Neural cell (in vitro differentiated cells): ENCODE data around the gene SVOPL. TPM values are rescaled to one million over a fixed set of nuclear protein-coding genes. Genes with fewer than 3 reads are reported as not detected.

Experiments
- H2AFZ ChIP-seq: fragments of 200-600, 300-800 bp; sonication (generic), shearing (Covaris generic); 2 replicates; pipeline ENCODE4 v1.6.0; 2014; ENCODE audit warnings: low read depth, mild to moderate bottlenecking, antibody characterized with exemption, low read length, moderate library complexity
- H3F3A ChIP-seq: fragments of 200-600 bp; shearing (Covaris generic); 2 replicates; pipeline ENCODE4 v1.6.1; 2016; ENCODE audit warnings: mild to moderate bottlenecking, moderate library complexity, mixed read lengths, antibody characterized with exemption, low read length; ENCODE audit not compliant: insufficient read depth, poor library complexity, severe bottlenecking
- H3K27ac ChIP-seq: fragments of 200-600, 300-800 bp; sonication (generic), shearing (Covaris generic); 2 replicates; pipeline ENCODE4 v1.5.1; 2014; ENCODE audit warnings: mild to moderate bottlenecking, low read length, moderate library complexity
- H3K27me3 ChIP-seq: fragments of 300-800, 200-600 bp; sonication (generic), shearing (Covaris generic); 2 replicates; pipeline ENCODE4 v1.6.0; 2014; ENCODE audit warnings: mild to moderate bottlenecking, low read depth, low read length, moderate library complexity; ENCODE audit not compliant: insufficient read depth
- H3K36me3 ChIP-seq: fragments of 300-800, 200-600 bp; sonication (generic), shearing (Covaris generic); 2 replicates; pipeline ENCODE4 v1.5.1; 2014; ENCODE audit warnings: mild to moderate bottlenecking, antibody characterized with exemption, low read length, moderate library complexity; ENCODE audit not compliant: insufficient read depth
- H3K4me2 ChIP-seq: fragments of 300-800, 200-600 bp; sonication (generic), shearing (Covaris generic); 2 replicates; pipeline ENCODE4 v1.6.0; 2014; ENCODE audit warnings: mild to moderate bottlenecking, low read length
- H3K4me3 ChIP-seq: fragments of 300-800, 200-600 bp; sonication (generic), shearing (Covaris generic); 2 replicates; pipeline ENCODE4 v1.5.1; 2014; ENCODE audit warnings: mild to moderate bottlenecking, low read length, moderate library complexity
- H3K79me2 ChIP-seq: fragments of 200-600 bp; shearing (Covaris generic); replicated peaks from 2 replicates; pipeline ENCODE4 v1.6.0; 2014; ENCODE audit warnings: mild to moderate bottlenecking, low read length, moderate library complexity; ENCODE audit not compliant: insufficient read depth
- H3K9ac ChIP-seq: fragments of 300-800, 200-600 bp; sonication (generic), shearing (Covaris generic); 2 replicates; pipeline ENCODE4 v1.6.1; 2016; ENCODE audit warnings: mild to moderate bottlenecking, low read length, mixed read lengths
- H3K9me2 ChIP-seq: fragments of 200-600 bp; shearing (Covaris generic); 2 replicates; pipeline ENCODE4 v1.6.1; 2016; ENCODE audit warnings: mild to moderate bottlenecking, low read length, mixed read lengths; ENCODE audit not compliant: insufficient read depth
- H3K9me3 ChIP-seq: fragments of 200-600, 300-800 bp; sonication (generic), shearing (Covaris generic); 2 replicates; pipeline ENCODE4 v1.6.1; 2016; ENCODE audit warnings: mild to moderate bottlenecking, mixed run types, low read length, moderate library complexity, mixed read lengths
- H4K20me1 ChIP-seq: fragments of 200-600 bp; shearing (Covaris generic); 2 replicates; pipeline ENCODE4 v1.6.1; 2016; ENCODE audit warnings: mild to moderate bottlenecking, mixed run types; ENCODE audit not compliant: insufficient read depth
- EP300 ChIP-seq: fragments of 450-650 bp; conservative IDR thresholded peaks from 2 replicates; pipeline ENCODE4 v1.6.1; 2014; ENCODE audit warnings: antibody characterized with exemption, mild to moderate bottlenecking, moderate library complexity; ENCODE audit not compliant: poor library complexity, severe bottlenecking
- EZH2 ChIP-seq: fragments of 200-600, 300-800 bp; shearing (Covaris generic), sonication (generic); IDR thresholded peaks from 2 replicates; pipeline ENCODE4 v1.6.1; 2014; ENCODE audit warnings: antibody characterized with exemption, low read length, borderline replicate concordance, mild to moderate bottlenecking; ENCODE audit not compliant: insufficient read depth, poor library complexity, severe bottlenecking
- MXI1 ChIP-seq: fragments of 450-650 bp; conservative IDR thresholded peaks from 2 replicates; pipeline ENCODE4 v1.6.1; 2014; ENCODE audit warnings: antibody characterized with exemption, mild to moderate bottlenecking; ENCODE audit not compliant: poor library complexity, severe bottlenecking
- POLR2AphosphoS5 ChIP-seq: IDR thresholded peaks from 2 replicates; pipeline ENCODE4 v1.6.1; 2012
- RAD21 ChIP-seq: fragments of 450-650 bp; conservative IDR thresholded peaks from 2 replicates; pipeline ENCODE4 v1.6.1; 2014; ENCODE audit warnings: antibody characterized with exemption, mild to moderate bottlenecking, moderate library complexity
- SMC3 ChIP-seq: fragments of 450-650 bp; conservative IDR thresholded peaks from 2 replicates; pipeline ENCODE4 v1.6.1; 2014; ENCODE audit warnings: antibody characterized with exemption, mild to moderate bottlenecking, moderate library complexity; ENCODE audit not compliant: poor library complexity
- TAF1 ChIP-seq: IDR thresholded peaks from 2 replicates; pipeline ENCODE4 v1.6.1; 2012; ENCODE audit warnings: low read depth
- polyA plus RNA-seq: library from polyadenylated mRNA; depleted of rRNA; stranded (reverse); fragments of >200 nt; gene quantifications from 2 replicates; pipeline ENCODE4 v1.2.3, GENCODE V29; 2014
- TF ChIP-seq, protein P1 (sequence below): fragments of 450-650 bp; IDR thresholded peaks from 2 replicates; pipeline ENCODE4 v1.5.1; 2014; ENCODE audit warnings: antibody characterized with exemption, mild to moderate bottlenecking, moderate library complexity; ENCODE audit not compliant: poor library complexity, severe bottlenecking
- TF ChIP-seq, protein P2 (sequence below): IDR thresholded peaks from 2 replicates; pipeline ENCODE4 v1.6.1; 2012; ENCODE audit warnings: borderline replicate concordance

SVOPL gene
- polyA plus RNA-seq, 1 donor from 2014 or later, result 0.93 TPM

DNA sequence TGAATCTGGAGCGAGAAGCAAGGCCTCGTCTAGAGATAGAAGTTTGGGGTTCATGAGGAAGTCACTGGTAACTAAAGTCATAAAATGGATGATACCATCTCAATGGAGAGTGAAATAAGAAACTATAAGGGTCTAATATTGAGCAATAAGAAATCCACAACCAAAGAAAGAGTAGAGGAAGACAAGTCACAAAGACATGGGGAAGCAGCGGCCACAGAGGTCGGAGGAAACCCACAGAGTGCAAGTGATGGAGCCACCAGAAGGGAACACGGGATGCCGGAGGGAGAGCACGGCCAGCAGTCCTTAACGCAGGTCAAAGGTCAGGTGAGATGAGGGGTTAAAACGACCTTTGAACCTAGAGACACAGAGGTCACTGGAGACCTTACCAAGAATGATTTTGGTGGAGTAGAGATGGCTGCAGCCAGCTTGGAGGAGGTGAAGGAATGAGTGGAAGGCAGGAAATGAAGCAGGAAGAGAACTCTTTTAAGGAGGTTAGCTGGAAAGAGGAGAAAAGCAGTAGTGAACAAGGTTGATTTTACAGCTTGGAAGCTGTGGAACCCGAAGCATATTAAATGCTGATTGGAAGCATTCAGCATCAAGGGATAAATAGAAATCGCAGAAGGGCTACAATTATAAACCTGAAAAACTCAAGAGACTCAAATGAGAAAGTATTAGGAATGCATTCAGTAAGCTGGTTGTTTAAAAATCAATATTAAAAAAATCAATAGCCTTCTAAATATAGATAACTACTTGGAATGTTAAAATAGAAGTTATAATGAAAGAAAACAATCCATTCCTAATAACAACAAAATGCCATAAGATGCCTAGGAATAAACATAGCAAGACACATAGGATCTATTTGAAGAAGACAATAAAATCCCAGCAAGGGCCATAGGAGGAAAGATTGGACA is 93.7 kb downstream of the SVOPL start:
- Histone ChIP-seq H3K27me3 (no peaks in the 10 kb centered on the region), H3F3A (no peaks in the 10 kb centered on the region), H3K9me3 (no peaks in the 10 kb centered on the region), H3K79me2 (no peaks in the 10 kb centered on the region), H3K4me3 (no peak overlapping the region), H3K27ac (peak overlapping the region; percentile 6), H2AFZ (no peak overlapping the region), H3K4me2 (no peak overlapping the region), H3K9ac (no peak overlapping the region), H4K20me1 (no peaks in the 10 kb centered on the region), H3K9me2 (no peaks in the 10 kb centered on the region), H3K36me3 (no peaks in the 10 kb centered on the region)
- no peak for TF ChIP-seq RAD21
- TF ChIP-seq EZH2, result no peak
- TF ChIP-seq, protein P1, sequence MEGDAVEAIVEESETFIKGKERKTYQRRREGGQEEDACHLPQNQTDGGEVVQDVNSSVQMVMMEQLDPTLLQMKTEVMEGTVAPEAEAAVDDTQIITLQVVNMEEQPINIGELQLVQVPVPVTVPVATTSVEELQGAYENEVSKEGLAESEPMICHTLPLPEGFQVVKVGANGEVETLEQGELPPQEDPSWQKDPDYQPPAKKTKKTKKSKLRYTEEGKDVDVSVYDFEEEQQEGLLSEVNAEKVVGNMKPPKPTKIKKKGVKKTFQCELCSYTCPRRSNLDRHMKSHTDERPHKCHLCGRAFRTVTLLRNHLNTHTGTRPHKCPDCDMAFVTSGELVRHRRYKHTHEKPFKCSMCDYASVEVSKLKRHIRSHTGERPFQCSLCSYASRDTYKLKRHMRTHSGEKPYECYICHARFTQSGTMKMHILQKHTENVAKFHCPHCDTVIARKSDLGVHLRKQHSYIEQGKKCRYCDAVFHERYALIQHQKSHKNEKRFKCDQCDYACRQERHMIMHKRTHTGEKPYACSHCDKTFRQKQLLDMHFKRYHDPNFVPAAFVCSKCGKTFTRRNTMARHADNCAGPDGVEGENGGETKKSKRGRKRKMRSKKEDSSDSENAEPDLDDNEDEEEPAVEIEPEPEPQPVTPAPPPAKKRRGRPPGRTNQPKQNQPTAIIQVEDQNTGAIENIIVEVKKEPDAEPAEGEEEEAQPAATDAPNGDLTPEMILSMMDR, result no peak
- TF ChIP-seq SMC3, result no peak

DNA sequence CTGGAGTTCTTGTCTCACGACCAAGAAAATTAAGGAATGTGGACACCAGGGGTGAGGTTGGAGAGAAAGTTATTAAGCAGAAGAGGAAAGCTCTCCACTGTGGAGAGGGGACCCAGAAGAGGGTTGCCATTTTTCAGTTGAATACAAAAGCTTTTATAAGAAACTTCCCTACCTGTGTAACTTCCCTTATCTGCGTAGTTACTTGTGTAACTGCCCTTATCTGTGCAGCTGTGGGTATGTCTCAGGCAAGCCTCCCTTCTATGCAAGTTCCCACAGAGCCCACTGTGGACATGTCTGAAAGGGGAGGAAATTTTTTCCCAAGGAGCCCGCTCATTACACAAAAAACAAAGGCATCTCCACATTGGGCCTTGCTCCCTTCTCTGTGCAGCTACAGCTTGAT is 94.9 kb downstream of the SVOPL start:
- Histone ChIP-seq H3K27ac (no peak overlapping the region), H3K36me3 (no peaks in the 10 kb centered on the region), H3F3A (no peaks in the 10 kb centered on the region), H3K9me2 (no peaks in the 10 kb centered on the region), H3K79me2 (no peaks in the 10 kb centered on the region), H4K20me1 (no peaks in the 10 kb centered on the region), H3K4me2 (no peak overlapping the region), H3K9ac (no peak overlapping the region), H2AFZ (no peak overlapping the region), H3K4me3 (no peak overlapping the region), H3K9me3 (no peaks in the 10 kb centered on the region), H3K27me3 (no peaks in the 10 kb centered on the region)
- no peak for TF ChIP-seq EZH2
- TF ChIP-seq SMC3, result no peak
- TF ChIP-seq EP300, result no peak
- TF ChIP-seq RAD21, result no peak
- no peak for TF ChIP-seq POLR2AphosphoS5
- TF ChIP-seq TAF1, result no peak
- TF ChIP-seq MXI1, result no peak
- TF ChIP-seq, protein P1, result no peak
- TF ChIP-seq, protein P2, sequence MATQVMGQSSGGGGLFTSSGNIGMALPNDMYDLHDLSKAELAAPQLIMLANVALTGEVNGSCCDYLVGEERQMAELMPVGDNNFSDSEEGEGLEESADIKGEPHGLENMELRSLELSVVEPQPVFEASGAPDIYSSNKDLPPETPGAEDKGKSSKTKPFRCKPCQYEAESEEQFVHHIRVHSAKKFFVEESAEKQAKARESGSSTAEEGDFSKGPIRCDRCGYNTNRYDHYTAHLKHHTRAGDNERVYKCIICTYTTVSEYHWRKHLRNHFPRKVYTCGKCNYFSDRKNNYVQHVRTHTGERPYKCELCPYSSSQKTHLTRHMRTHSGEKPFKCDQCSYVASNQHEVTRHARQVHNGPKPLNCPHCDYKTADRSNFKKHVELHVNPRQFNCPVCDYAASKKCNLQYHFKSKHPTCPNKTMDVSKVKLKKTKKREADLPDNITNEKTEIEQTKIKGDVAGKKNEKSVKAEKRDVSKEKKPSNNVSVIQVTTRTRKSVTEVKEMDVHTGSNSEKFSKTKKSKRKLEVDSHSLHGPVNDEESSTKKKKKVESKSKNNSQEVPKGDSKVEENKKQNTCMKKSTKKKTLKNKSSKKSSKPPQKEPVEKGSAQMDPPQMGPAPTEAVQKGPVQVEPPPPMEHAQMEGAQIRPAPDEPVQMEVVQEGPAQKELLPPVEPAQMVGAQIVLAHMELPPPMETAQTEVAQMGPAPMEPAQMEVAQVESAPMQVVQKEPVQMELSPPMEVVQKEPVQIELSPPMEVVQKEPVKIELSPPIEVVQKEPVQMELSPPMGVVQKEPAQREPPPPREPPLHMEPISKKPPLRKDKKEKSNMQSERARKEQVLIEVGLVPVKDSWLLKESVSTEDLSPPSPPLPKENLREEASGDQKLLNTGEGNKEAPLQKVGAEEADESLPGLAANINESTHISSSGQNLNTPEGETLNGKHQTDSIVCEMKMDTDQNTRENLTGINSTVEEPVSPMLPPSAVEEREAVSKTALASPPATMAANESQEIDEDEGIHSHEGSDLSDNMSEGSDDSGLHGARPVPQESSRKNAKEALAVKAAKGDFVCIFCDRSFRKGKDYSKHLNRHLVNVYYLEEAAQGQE, result no peak
